CD4-positive, alpha-beta memory T cell (primary cell): ENCODE results near the gene PLEKHM2. TPM values are rescaled to one million over a fixed set of nuclear protein-coding genes. Genes with fewer than 3 reads are reported as not detected.
A peak's percentile ranks its signal among the peaks of the same experiment; 100 is the strongest.

Experiments used
- CTCF ChIA-PET: fragments of 350-600 bp; sonication (Branson Sonifier 250); formaldehyde crosslinking; loops from one replicate; lab custom pipeline; 2021; ENCODE audit warnings: inconsistent platforms; ENCODE audit not compliant: partially characterized antibody; lab: Charles Lee
- POLR2A ChIA-PET: fragments of 350-600 bp; sonication (Branson Sonifier 250); formaldehyde crosslinking; loops from one replicate; lab custom pipeline; 2021; ENCODE audit not compliant: partially characterized antibody; lab: Charles Lee
- DNase-seq, 5 donors: peaks; one replicate each; pipeline versions ENCODE4 v3.0.0 to v3.0.0-alpha.2; 2020 to 2022; ENCODE audit warnings: mixed read lengths in 1 of 5
- H3K27ac ChIP-seq: one replicate; pipeline ENCODE4 v1.7.0; 2013; ENCODE audit warnings: low read depth, low read length
- H3K27me3 ChIP-seq: 2 replicates; pipeline ENCODE4 v1.7.0; 2013; ENCODE audit warnings: mild to moderate bottlenecking, low read length, moderate library complexity; ENCODE audit not compliant: insufficient read depth
- H3K36me3 ChIP-seq: 2 replicates; pipeline ENCODE4 v1.7.0; 2013; ENCODE audit warnings: mild to moderate bottlenecking, low read length, moderate library complexity; ENCODE audit not compliant: insufficient read depth
- H3K4me1 ChIP-seq: 2 replicates; pipeline ENCODE4 v1.7.0; 2013; ENCODE audit warnings: mild to moderate bottlenecking, low read length, moderate library complexity; ENCODE audit not compliant: insufficient read depth
- H3K4me3 ChIP-seq, 2 donors: one replicate each; pipeline ENCODE4 v1.7.0; 2013; ENCODE audit warnings: low read length in 2 of 2, mild to moderate bottlenecking in 1 of 2
- H3K9me3 ChIP-seq, 2 donors: one replicate each; pipeline ENCODE4 v1.7.0; 2013; ENCODE audit warnings: low read length in 2 of 2, control low read depth in 1 of 2; ENCODE audit not compliant: control insufficient read depth in 1 of 2
- H3K27ac Mint-ChIP-seq, 7 donors: one replicate each; pipeline ENCODE4 v1.8.0; 2020 to 2021; ENCODE audit warnings: mixed read lengths in 7 of 7, mild to moderate bottlenecking in 6 of 7, inconsistent platforms in 3 of 7, moderate library complexity in 3 of 7
- H3K27me3 Mint-ChIP-seq, 2 donors: one replicate each; pipeline ENCODE4 v1.8.0; 2020 to 2021; ENCODE audit warnings: mixed read lengths in 2 of 2
- H3K36me3 Mint-ChIP-seq, 2 donors: one replicate each; pipeline ENCODE4 v1.8.0; 2020 to 2021; ENCODE audit warnings: mixed read lengths in 2 of 2, inconsistent platforms in 1 of 2, mild to moderate bottlenecking in 1 of 2
- H3K4me1 Mint-ChIP-seq, 4 donors: one replicate each; pipeline ENCODE4 v1.8.0; 2020 to 2021; ENCODE audit warnings: mixed read lengths in 4 of 4, mild to moderate bottlenecking in 1 of 4
- H3K4me3 Mint-ChIP-seq, 8 donors: one replicate each; pipeline ENCODE4 v1.8.0; 2020 to 2021; ENCODE audit warnings: mixed read lengths in 8 of 8, mild to moderate bottlenecking in 7 of 8, moderate library complexity in 6 of 8, inconsistent platforms in 3 of 8
- H3K9me3 Mint-ChIP-seq, 8 donors: one replicate each; pipeline ENCODE4 v1.8.0; 2020 to 2021; ENCODE audit warnings: mixed read lengths in 8 of 8, mild to moderate bottlenecking in 5 of 8, inconsistent platforms in 3 of 8, moderate library complexity in 1 of 8
- intact Hi-C: fragments of 100-400 bp; cut with micrococcal nuclease; formaldehyde crosslinking; loops from one replicate; pipeline ENCODE4 v1.15.1; 2023
- polyA plus RNA-seq, 2 donors: library from polyadenylated mRNA; unstranded; fragments of 300-500 nt; fragmentation: Illumina TruSeq; gene quantifications; one replicate each; pipeline ENCODE4 v1.2.3, GENCODE V29; 2021
- total RNA-seq, 2 experiments: library from RNA; stranded (reverse); gene quantifications; one replicate each; pipeline ENCODE4 v1.2.3, GENCODE V29; 2021

PLEKHM2 gene
- total and polyA plus RNA-seq, 4 experiments from 2014 or later: 2.0 to 59.8 (median 30.9) TPM

DNA sequence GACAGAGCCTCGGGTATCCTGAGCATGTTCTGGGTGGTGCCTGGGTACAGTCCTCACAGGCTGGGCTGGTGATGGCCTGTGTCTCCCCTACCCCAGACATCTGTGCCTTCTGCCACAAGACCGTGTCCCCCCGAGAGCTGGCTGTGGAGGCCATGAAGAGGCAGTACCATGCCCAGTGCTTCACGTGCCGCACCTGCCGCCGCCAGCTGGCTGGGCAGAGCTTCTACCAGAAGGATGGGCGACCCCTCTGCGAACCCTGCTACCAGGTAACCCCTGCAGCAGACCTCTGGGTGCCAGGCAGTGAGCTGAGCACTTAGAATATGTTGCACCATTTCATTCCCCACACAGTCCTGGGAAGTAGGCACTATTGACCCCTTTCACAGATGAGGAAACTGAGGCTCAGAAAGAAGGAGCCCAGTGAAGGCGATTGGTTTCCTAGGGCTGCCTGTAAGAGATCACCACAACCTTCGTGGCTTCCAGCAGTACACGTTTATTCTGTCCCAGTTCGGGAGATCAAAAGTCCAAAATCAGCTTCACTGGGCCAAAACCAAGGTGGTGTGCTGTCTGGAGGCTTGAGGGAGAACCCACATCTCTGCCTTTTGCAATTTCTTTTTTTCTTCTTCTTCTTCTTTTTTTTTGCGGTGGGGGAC is 86.3 kb downstream of the PLEKHM2 start:
- peaks cover 8 to 11% of the 10 kb centered on the region in 2 donors for H3K27me3 Mint-ChIP-seq
- Histone ChIP-seq H3K4me1 (no peaks in the 10 kb centered on the region), H3K36me3 (no peaks in the 10 kb centered on the region), H3K27me3 (no peaks in the 10 kb centered on the region), H3K9me3 (no peaks in the 10 kb centered on the region), H3K4me3 (no peak overlapping the region), H3K27ac (no peak overlapping the region)
- no peak overlapping the region for H3K27ac Mint-ChIP-seq
- POLR2A ChIA-PET: no interaction called here
- no peaks in the 10 kb centered on the region for H3K4me1 Mint-ChIP-seq
- H3K36me3 Mint-ChIP-seq: no peaks in the 10 kb centered on the region
- CTCF ChIA-PET: no interaction called here
- intact Hi-C loops: no loop called here
- DNase-seq: no peak
- H3K4me3 Mint-ChIP-seq: no peak overlapping the region
- H3K9me3 Mint-ChIP-seq: no peaks in the 10 kb centered on the region

GRCh38 chr1:15771836-15772515 is 87.9 kb downstream of the PLEKHM2 start:
- CTCF ChIA-PET: interaction anchor here (1.1 kb wide), 1 partner anchor 19 kb away, joined by 3 read pairs; no protein-coding TSS in a partner anchor
- peak overlapping the region in 1 of 8 donors; percentile 26 for H3K4me3 Mint-ChIP-seq

DNA sequence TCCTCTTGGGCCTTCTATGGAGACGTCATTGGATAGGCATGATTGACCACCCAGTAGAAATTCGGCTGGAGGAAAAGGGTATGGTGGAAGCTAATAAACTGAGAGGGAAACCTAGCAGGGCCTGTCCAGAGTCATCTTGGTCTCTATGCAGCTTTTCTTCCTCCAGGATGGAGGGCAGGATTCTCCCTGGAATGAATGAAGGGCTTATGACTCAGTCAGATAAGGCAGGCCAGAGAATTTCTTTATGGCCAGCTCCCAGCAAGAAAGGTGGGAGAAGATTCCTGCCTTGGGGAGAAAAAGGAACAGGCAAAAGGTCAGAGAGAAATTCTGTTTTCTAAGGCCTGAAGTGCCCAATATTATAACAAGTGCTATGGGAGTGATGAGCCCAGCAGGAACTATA is 91.6 kb downstream of the PLEKHM2 start:
- H3K36me3 Mint-ChIP-seq: no peaks in the 10 kb centered on the region
- no peaks in the 10 kb centered on the region for H3K4me1 Mint-ChIP-seq
- Histone ChIP-seq H3K27me3 (no peaks in the 10 kb centered on the region), H3K27ac (no peak overlapping the region), H3K4me3 (no peak overlapping the region), H3K36me3 (no peaks in the 10 kb centered on the region), H3K4me1 (no peaks in the 10 kb centered on the region), H3K9me3 (no peaks in the 10 kb centered on the region)
- H3K27ac Mint-ChIP-seq: no peak overlapping the region
- intact Hi-C loops: no loop called here
- ChIA-PET CTCF (no interaction called here), POLR2A (no interaction called here)
- no peak for DNase-seq
- H3K4me3 Mint-ChIP-seq: no peak overlapping the region
- H3K27me3 Mint-ChIP-seq: peaks cover 8 to 9% of the 10 kb centered on the region in 2 donors
- H3K9me3 Mint-ChIP-seq: no peaks in the 10 kb centered on the region

More at GRCh38 chr1:15771836-15772515, 87.9 kb downstream of the PLEKHM2 start:
- peak overlapping the region in 1 of 7 donors; percentile 10 for H3K27ac Mint-ChIP-seq
- Histone ChIP-seq H3K4me1 (no peaks in the 10 kb centered on the region), H3K4me3 (no peak overlapping the region), H3K27me3 (no peaks in the 10 kb centered on the region), H3K9me3 (no peaks in the 10 kb centered on the region), H3K36me3 (no peaks in the 10 kb centered on the region), H3K27ac (no peak overlapping the region)
- no peaks in the 10 kb centered on the region for H3K36me3 Mint-ChIP-seq
- H3K9me3 Mint-ChIP-seq: no peaks in the 10 kb centered on the region
- POLR2A ChIA-PET: no interaction called here
- H3K27me3 Mint-ChIP-seq: peaks cover 8 to 11% of the 10 kb centered on the region in 2 donors
- no peak for DNase-seq
- intact Hi-C loops: no loop called here
- H3K4me1 Mint-ChIP-seq: no peaks in the 10 kb centered on the region

GRCh38 chr1:15777909-15778707 is 94.0 kb downstream of the PLEKHM2 start:
- CTCF ChIA-PET: interaction anchor here (0.8 kb wide), 1 partner anchor 14 kb away, joined by 4 read pairs; no protein-coding TSS in a partner anchor
- no peak overlapping the region for H3K4me3 ChIP-seq
- H3K4me1 Mint-ChIP-seq: no peaks in the 10 kb centered on the region
- H3K27ac Mint-ChIP-seq: no peak overlapping the region
- H3K27me3 Mint-ChIP-seq: no peaks in the 10 kb centered on the region
- no peaks in the 10 kb centered on the region for H3K27me3 ChIP-seq
- H3K4me1 ChIP-seq: no peaks in the 10 kb centered on the region
- DNase-seq: no peak
- no peaks in the 10 kb centered on the region for H3K9me3 Mint-ChIP-seq
- no peak overlapping the region for H3K27ac ChIP-seq
- H3K36me3 ChIP-seq: no peaks in the 10 kb centered on the region
- no peaks in the 10 kb centered on the region for H3K36me3 Mint-ChIP-seq
- POLR2A ChIA-PET: no interaction called here
- intact Hi-C loops: no loop called here
- no peaks in the 10 kb centered on the region for H3K9me3 ChIP-seq
- H3K4me3 Mint-ChIP-seq: no peak overlapping the region

Other genes with a start within 250 kb of the PLEKHM2 start
- gene CTRC, start 245.9 kb upstream of the PLEKHM2 start, total RNA-seq: under 1 TPM in 1 of 2 experiments, not detected in 1; 0.17 TPM
- gene CTRC, start 245.9 kb upstream of the PLEKHM2 start, polyA plus RNA-seq: not detected
- not detected for gene CELA2A, start 227.6 kb upstream of the PLEKHM2 start, total RNA-seq
- gene CELA2A, start 227.6 kb upstream of the PLEKHM2 start, polyA plus RNA-seq: not detected
- not detected for gene CELA2B, start 208.2 kb upstream of the PLEKHM2 start, total RNA-seq
- not detected for gene CELA2B, start 208.2 kb upstream of the PLEKHM2 start, polyA plus RNA-seq
- 10 to 100 TPM; 11.3 to 11.7 TPM for gene CASP9, start 160.1 kb upstream of the PLEKHM2 start, total RNA-seq
- gene CASP9, start 160.1 kb upstream of the PLEKHM2 start, polyA plus RNA-seq: 1 to 10 TPM; 8.3 to 8.6 TPM
- 10 to 100 TPM; 29.6 to 31.0 TPM for gene DNAJC16, start 157.5 kb upstream of the PLEKHM2 start, total RNA-seq
- gene DNAJC16, start 157.5 kb upstream of the PLEKHM2 start, polyA plus RNA-seq: 1 to 10 TPM; 5.1 to 8.2 TPM
- gene AGMAT, start 99.3 kb upstream of the PLEKHM2 start, total RNA-seq: 1 to 10 TPM; 3.3 to 3.6 TPM
- 1 to 10 TPM; 6.1 to 7.1 TPM for gene AGMAT, start 99.3 kb upstream of the PLEKHM2 start, polyA plus RNA-seq
- 10 to 100 TPM; 46.2 to 47.6 TPM for gene DDI2, start 66.9 kb upstream of the PLEKHM2 start, total RNA-seq
- gene DDI2, start 66.9 kb upstream of the PLEKHM2 start, polyA plus RNA-seq: 1 to 10 TPM; 1.0 to 5.2 TPM
- 1 to 10 TPM; 2.2 to 4.2 TPM for gene SLC25A34, start 51.9 kb downstream of the PLEKHM2 start, total RNA-seq
- under 1 TPM in 1 of 2 donors, not detected in 1; 0.08 TPM for gene SLC25A34, start 51.9 kb downstream of the PLEKHM2 start, polyA plus RNA-seq
- gene TMEM82, start 58.2 kb downstream of the PLEKHM2 start, total RNA-seq: not detected
- gene TMEM82, start 58.2 kb downstream of the PLEKHM2 start, polyA plus RNA-seq: not detected
- gene FBLIM1, start 74.5 kb downstream of the PLEKHM2 start, total RNA-seq: not detected
- not detected for gene FBLIM1, start 74.5 kb downstream of the PLEKHM2 start, polyA plus RNA-seq
- gene UQCRHL, start 123.3 kb downstream of the PLEKHM2 start, total RNA-seq: 1 to 10 TPM; 1.2 to 1.7 TPM
- 1 to 10 TPM in 1 of 2 donors, under 1 TPM in 1; 0.26 to 1.1 TPM for gene UQCRHL, start 123.3 kb downstream of the PLEKHM2 start, polyA plus RNA-seq
- 10 to 100 TPM; 80.8 to 87.8 TPM for gene SPEN, start 163.4 kb downstream of the PLEKHM2 start, total RNA-seq
- 10 to 100 TPM in 1 of 2 donors, 1 to 10 TPM in 1; 2.4 to 44.0 TPM for gene SPEN, start 163.4 kb downstream of the PLEKHM2 start, polyA plus RNA-seq